GM08714 (cell line): ENCODE data around the gene FADS6.

ENCODE experiments used
- H3K4me3 ChIP-seq: fragments of 200-500 bp; sonication (Bioruptor generic); 2 replicates; pipeline ENCODE4 v1.5.1; 2014; ENCODE audit warnings: mild to moderate bottlenecking, low read length, inconsistent platforms
- ZNF274 ChIP-seq: IDR thresholded peaks from 2 replicates; pipeline ENCODE4 v1.6.1; 2012; ENCODE audit warnings: mild to moderate bottlenecking, low read depth, low read length

Gene FADS6

DNA sequence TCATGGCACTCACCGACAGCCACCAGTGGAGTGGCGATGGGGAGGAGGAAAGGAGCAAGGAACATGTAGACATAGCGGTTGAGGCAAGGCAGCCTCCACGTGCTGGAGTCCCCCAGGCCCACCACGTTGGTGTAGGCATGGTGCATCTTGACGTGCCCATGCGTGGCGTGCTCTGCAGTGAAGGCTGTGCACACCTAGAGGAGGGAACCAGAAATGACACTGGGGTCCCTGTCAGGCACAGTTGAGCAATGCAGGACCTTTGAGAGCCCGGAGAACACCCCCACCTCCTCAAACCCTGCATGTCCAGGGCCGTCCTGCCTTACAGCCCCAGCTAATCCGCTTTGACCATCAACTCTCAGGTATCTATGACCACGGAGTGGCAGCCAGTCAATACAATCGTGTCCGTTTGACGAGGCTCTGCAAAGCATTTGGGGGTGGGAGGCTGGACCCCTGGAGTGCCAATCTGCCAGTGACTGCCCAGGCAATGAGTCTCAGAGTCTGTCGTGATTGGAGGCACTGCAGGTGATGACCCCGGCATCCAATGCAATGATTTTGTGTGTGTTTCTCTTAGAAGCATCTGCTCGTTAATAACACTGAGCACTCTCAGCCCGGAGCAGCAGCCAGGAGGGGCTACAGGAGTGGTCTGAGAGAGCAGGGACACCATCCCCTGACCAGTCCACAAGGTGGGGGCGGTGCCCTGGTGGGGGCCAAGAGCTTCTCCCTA, 10.8 kb downstream of the FADS6 start:
- no peak for TF ChIP-seq ZNF274
- no peak overlapping the region for H3K4me3 ChIP-seq

DNA sequence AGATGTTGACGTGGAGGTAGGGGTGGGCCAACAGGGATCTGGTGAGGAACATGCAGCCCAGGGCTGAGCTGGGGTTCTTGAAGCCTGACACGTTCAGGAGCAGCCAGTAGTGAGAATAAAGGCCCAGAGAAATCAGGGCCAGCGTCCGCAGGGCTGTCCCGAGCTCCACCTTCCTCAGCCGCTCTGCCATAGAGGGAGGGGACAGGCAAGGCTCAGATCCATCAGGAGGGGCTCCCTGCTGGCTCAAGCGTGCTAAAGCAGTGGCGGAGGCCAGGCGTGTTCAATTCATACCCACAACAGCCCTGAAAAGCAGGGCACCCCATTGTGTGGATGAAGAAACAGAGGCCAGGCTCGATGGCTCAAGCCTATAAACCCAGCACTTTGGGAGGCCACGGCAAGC, 12.4 kb downstream of the FADS6 start:
- H3K4me3 ChIP-seq = no peak overlapping the region
- TF ChIP-seq ZNF274 = no peak

DNA sequence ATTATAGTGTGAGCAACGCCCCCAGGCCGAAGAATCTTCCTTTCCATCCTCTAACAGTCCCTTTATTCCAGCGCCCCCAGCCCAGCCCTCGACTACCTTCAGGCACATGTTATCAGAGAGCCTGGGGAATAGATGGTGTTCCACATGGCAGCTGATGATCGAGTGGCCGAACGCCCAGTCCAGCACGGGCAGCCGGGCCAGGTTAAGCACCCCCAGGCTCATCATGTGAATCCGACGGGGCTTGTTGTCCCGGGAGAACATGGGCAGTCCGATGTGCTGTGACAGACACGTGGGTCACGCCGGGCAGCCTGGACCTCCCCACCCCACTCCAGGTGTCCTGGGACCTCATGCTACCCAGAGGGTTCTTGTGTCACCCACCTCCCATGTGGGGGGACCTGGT, 14.1 kb downstream of the FADS6 start:
- no peak for TF ChIP-seq ZNF274
- no peak overlapping the region for H3K4me3 ChIP-seq

DNA sequence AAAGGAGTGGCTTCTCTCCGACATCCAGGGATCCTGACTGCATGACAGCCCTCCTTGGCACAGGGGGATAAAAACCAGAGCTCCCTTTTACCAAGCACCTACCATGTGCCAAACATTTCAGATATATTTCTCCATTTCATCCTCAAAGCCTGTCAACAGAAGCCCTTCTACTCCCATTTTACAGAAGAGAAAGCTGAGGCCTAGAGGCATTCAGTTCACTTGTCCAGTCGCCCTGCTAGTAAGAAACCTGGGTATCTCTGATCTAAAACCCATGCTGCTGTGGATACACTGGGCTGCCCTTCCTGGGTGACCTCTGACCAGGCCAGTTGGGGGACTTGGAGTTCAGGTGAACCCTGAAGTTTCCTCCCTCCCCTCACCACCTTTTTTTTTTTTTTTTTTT, 14.8 kb downstream of the FADS6 start:
- H3K4me3 ChIP-seq = no peak overlapping the region
- no peak for TF ChIP-seq ZNF274

DNA sequence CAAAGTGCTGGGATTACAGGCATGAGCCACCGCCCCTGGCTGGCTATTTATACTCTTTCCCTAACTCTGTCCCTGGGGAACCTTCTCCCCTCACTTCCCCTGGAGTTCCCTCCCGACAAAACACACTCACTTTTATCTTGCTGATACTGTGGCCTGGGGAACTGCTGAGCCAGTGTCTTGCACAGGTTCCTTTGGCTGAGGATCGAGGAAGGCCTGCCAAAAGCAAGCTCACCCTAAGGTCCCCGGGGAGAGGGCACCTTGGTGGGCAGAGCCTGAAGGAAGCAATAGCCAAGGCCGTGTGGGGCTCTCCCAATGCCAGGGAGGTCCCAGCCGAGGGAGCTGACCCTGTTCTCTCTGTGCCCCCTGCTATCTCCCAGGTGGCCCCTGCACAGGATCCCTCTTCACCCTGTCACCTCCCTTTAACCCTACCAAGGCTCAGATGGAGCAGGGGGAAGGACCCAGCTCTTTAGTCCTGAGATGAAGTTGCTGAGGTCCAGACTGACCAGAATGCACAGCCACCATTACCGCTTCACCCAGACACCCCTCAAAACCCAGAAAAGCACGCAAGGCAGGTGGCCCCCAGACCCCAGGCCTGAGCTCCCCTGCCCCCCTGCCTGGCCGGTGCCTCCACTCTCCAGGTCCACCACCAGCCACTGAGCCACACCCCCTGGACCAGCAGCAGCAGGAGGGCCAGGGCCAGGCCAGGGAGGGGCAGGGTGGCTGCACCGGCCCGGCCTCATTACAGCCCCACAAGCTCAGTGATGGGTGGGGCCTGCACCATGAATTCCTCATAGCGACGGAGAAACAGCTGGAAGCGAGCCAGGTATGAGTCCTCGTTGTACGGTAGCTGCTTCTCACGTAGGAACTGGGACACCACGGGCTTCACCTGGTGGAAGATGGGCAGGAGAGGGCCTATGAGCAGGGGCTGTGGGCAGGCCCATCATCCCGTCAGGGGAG, 15.6 kb downstream of the FADS6 start:
- no peak overlapping the region for H3K4me3 ChIP-seq
- TF ChIP-seq ZNF274 = no peak

GRCh38 chr17:74875977-74876593, 17.3 kb downstream of the FADS6 start:
- no peak overlapping the region for H3K4me3 ChIP-seq
- TF ChIP-seq ZNF274 = no peak

DNA sequence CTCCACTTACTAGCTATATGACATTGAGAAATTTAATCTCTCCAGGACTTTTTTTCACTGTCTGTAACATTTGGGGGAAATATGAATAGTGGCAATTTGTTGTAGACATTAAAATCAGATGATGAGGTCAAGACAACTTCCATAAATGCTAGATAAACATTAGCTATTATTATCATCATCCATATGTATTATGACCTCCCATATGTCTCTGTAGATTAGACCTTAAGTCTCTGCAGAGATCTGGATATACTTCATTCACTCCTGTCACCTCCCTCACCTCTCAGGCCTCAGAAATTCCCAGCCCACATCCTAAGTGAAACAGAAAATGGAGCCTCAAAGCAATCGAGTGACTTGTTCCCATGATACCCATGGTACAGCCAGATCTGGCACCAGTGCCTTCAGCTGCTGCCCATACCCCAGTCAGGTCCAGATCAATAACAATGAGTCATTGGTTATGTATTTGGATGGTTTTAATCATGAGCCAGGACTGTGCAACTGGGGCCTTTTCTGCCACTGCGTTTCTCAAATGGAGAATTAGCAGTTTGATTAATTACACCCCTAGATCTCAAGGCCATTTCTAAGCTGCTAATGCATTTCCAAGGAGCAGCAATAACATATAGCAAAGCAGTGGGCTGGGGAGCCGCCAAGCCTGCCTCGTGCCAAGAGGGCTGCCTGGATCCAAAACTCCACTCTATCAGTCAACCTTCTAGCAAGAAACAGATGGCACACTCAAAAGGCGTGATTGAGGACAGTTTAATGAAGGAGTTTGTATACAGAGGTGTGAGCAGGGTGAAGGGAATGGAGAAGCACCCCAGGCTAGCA, 18.1 kb downstream of the FADS6 start:
- TF ChIP-seq ZNF274 = no peak
- H3K4me3 ChIP-seq = no peak overlapping the region

DNA sequence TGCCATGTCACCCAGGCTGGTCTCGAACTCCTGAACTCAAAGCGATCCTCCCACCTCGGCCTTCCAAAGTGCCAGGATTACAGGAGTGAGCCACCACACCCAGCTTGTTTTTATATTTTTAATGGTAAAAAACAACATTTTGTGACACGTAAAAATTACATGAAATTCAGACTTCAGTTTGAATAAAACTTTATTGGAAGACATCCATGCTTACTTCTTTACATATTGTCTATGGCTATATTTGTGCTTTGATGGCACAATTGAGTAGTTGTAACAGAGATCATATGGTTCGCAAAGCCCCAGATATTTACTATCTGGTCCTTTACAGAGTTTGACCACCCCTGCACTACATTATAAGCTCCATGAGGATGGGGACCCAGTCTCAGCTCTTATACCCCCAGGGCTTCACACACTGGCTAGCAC, 18.8 kb downstream of the FADS6 start:
- no peak for TF ChIP-seq ZNF274
- H3K4me3 ChIP-seq = no peak overlapping the region

DNA sequence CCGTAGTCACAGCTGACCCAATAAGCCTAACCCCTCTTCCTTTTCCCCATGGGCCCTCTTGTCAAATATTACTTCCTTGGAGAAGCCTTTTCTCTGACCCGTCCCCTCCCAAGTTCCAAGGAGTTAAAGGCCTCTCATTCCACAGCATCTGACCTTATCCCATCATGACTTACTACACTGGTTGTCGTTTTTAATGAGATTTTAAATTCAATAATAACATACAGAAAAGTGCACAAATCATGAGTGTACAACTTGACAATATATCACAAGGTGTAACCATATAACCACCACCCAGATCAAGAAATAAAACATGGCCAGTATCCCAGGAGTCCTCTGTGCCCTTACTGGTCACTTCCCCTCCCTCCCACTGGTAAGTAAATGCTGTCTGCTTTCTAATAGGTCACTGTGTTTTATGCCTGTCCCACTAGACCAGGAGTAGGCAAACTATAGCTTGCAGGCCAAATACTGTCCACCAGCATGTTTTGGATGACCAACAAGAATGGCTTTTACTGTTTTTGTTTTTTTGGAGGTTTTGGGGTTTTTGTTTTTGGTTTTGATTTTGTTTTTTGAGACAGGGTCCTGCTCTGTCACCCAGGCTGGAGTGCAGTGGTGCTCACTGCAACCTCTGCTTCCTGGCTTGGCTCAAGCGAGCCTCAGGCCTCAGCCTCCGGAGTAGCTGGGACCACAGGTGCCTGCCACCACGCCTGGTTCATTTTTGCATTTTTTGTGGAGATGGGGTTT, 19.4 kb downstream of the FADS6 start:
- peak overlapping the region; percentile 90 for H3K4me3 ChIP-seq
- TF ChIP-seq ZNF274 = no peak

DNA sequence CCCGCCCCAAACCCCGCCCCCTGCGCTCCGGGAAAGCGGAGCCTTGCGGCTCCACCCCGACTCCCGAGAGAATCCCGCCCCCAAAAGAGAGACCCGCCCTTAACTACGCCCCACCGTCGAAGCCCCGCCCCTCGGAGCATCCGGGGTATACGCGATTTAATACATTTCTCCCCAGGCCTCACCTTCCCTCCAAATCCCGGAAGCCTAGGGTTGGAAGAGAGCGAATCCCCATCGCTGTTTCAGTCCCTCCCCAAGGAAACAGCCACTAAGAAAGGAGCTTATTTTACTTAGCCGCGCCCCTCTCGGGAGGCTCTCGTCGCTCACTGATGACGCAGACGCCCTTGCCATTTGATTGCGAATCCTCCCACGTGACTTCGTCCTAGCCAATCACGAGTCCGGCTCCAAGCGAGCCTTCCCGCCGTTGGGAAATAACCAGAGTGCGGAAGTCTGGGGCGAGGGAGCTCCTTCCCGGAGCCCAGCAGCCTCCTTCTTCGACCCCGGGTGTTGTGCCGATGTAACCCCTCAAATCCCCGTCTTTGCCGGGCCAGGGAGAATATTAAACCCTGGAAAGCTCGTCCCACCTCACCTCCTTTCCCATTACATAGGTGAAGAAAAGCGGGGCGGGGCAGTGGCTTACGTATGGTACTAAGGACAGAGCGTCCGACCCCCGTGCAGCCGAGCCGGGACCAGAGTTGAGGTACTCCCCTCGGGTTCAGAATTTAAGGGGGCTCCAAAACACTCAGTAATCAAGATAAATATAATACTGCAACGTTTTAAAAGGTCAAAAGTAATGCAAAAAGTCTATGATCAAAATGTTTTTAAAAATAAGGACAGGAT, 20.2 kb downstream of the FADS6 start:
- no peak for TF ChIP-seq ZNF274
- H3K4me3 ChIP-seq = peak overlapping the region; percentile 90

GRCh38 chr17:74872313-74873036, 21.0 kb downstream of the FADS6 start, which contains the start of gene FDXR:
Gene FDXR, minus strand, starts transcription at chr17:74872994. Its CDS starts 50 bp downstream, at chr17:74872944.
- no peak for TF ChIP-seq ZNF274
- H3K4me3 ChIP-seq = peak within 1 kb of the TSS; percentile 93
